Mesothelial cell of epicardium (in vitro differentiated cells): ENCODE data around the gene ASMT. TPM values are rescaled to one million over a fixed set of nuclear protein-coding genes. Genes with fewer than 3 reads are reported as not detected.

Experiments
- DNase-seq, 2 experiments: peaks; one replicate each; pipeline ENCODE4 v3.0.0; 2021; ENCODE audit warnings: low spot score in 2 of 2; ENCODE audit not compliant: unreplicated experiment in 2 of 2
- H3K27ac Mint-ChIP-seq: 2 replicates; pipeline ENCODE4 v1.8.0; 2021; ENCODE audit warnings: mixed read lengths
- H3K27me3 Mint-ChIP-seq: 2 replicates; pipeline ENCODE4 v1.8.0; 2021; ENCODE audit warnings: low read depth, mixed read lengths
- H3K36me3 Mint-ChIP-seq: 2 replicates; pipeline ENCODE4 v1.8.0; 2021; ENCODE audit warnings: mixed read lengths
- H3K4me1 Mint-ChIP-seq: 2 replicates; pipeline ENCODE4 v1.8.0; 2021; ENCODE audit warnings: mixed read lengths
- H3K4me3 Mint-ChIP-seq: 2 replicates; pipeline ENCODE4 v1.8.0; 2021; ENCODE audit warnings: mild to moderate bottlenecking, moderate library complexity, mixed read lengths
- H3K9me3 Mint-ChIP-seq: 2 replicates; pipeline ENCODE4 v1.8.0; 2021; ENCODE audit warnings: mixed read lengths
- CTCF ChIP-seq: fragments of 200-600 bp; sonication (generic); IDR thresholded peaks from one replicate; pipeline ENCODE4 v1.5.0; 2021; ENCODE audit warnings: antibody characterized with exemption; ENCODE audit not compliant: unreplicated experiment
- total RNA-seq: library from RNA; stranded (reverse); gene quantifications from 3 replicates; pipeline ENCODE4 v1.2.1, GENCODE V29; 2021

ASMT gene
- total RNA-seq, 1 donor from 2014 or later = 0.45 TPM

DNA sequence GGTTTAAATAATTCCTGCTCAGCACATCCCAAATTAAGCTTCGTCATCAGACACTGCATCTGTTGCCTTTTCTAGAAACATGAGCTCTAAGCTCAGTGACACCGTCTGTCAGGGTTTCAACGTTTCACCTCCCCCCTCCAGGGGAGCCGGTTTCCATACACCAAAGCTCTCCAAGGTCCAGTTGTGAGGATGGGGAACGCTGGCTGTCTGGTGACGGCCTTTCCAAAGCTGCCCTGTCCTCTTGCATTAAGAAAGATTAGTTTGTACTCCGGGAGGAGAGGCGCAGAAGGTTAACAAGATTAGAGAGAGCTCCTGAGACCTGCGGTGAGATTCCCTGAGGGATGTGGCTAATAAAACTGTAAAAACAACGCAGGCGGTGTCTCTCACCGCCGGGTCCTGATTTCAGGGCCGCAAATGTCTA is 43.2 kb downstream of the ASMT start:
- no peaks in the 10 kb centered on the region for H3K27me3 Mint-ChIP-seq
- DNase-seq = no peak
- peak overlapping the region; percentile 82 for H3K27ac Mint-ChIP-seq
- H3K4me3 Mint-ChIP-seq = peak overlapping the region; percentile 19
- no peaks in the 10 kb centered on the region for H3K9me3 Mint-ChIP-seq
- no peak for TF ChIP-seq CTCF
- peaks cover 14% of the 10 kb centered on the region for H3K4me1 Mint-ChIP-seq
- no peaks in the 10 kb centered on the region for H3K36me3 Mint-ChIP-seq

DNA sequence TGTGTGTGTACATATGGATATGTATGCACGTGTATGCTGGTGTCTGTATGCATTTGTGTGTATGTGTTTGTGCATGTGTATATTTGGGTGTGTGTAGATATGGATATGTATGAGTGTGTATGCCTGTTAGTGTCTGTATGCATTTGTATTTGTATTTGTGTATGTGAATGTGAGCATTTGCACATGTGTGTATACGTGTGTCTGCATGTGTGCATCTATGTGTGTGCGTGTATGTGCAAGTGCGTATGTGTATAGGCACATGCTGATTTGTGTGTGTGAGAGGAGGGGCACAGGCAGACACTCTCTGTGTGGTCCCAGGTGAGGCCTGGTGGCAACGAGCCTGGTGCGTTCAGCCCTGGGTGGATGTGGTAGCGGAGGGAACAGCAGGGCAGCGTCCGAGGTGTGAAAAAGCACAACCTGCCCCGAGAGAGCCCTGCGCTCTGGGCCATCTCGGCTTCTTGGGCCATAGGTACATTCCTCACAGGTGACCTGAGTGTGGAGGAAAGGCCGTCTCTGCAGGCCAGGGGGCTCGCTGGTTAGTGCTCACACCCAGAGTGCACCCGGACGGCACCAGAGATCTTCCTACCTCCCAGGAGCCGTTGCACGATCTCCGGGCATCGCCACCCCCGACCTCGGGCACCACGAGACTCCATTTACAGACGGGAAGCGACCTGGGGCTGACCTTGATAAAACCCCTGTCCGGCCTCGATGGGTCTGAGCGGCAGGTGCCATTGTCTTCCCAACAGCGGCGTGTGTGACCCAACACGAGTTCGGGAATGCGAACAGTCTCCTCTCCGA is 45.0 kb downstream of the ASMT start:
- Mint-ChIP-seq H3K27ac (no peak overlapping the region), H3K4me1 (peaks cover 14% of the 10 kb centered on the region), H3K36me3 (no peaks in the 10 kb centered on the region), H3K4me3 (no peak overlapping the region), H3K27me3 (no peaks in the 10 kb centered on the region), H3K9me3 (no peaks in the 10 kb centered on the region)
- TF ChIP-seq CTCF = no peak
- no peak for DNase-seq

DNA sequence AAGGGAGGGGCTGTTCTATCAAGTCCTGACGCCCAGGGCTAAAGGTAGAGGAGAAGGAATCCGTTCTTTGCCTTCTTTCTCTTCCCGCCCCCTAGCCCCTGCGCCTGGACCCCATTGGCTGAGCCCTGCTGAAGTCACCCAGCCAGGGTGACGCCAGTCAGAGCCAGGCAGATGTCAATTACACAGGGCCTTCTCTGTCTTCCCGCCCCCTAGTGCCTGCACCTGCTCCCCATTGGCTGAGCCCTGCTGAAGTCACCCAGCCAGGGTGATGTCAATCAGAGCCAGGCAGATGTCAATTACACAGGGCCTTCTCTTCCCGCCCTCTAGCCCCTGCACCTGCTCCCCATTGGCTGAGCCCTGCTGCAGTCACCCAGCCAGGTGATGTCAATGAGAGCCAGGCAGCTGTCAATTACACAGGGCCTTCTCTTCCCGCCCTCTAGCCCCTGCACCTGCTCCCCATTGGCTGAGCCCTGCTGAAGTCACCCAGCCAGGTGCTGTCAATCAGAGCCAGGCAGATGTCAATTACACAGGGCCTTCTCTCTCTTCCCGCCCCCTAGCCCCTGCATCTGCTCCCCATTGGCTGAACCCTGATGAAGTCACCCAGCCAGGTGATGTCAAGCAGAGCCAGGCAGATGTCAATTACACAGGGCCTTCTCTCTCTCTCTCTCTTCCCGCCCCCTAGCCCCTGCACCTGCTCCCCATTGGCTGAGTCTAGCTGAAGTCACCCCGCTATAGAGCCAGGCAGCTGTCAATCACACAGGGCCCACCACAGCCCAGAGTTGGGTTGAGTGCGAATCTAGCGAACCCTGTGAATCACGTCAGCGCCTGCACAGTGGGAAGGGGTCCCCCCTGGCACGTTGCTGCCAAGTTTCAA is 46.4 kb downstream of the ASMT start:
- Mint-ChIP-seq H3K36me3 (no peaks in the 10 kb centered on the region), H3K27ac (no peak overlapping the region), H3K9me3 (peaks cover 4% of the 10 kb centered on the region), H3K4me1 (peaks cover 14% of the 10 kb centered on the region), H3K4me3 (no peak overlapping the region), H3K27me3 (no peaks in the 10 kb centered on the region)
- no peak for DNase-seq
- TF ChIP-seq CTCF = no peak

DNA sequence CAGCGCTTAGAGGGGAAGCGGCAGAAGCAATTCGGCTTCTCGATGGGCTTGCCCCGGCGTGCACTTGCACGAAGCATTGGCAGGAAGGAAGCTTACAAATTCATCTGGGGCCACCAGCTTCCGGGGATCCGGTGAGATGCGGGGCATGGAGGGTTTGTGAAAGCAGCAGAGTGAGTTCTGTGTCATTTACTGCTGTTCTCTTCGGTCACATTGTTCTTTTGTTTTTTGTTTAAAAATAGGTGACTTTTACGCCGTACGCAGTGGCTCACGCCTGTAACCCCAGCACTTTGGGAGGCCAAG is 47.0 kb downstream of the ASMT start:
- no peak for TF ChIP-seq CTCF
- Mint-ChIP-seq H3K27me3 (no peaks in the 10 kb centered on the region), H3K4me3 (no peak overlapping the region), H3K36me3 (no peaks in the 10 kb centered on the region), H3K4me1 (peaks cover 14% of the 10 kb centered on the region), H3K9me3 (peaks cover 5% of the 10 kb centered on the region), H3K27ac (no peak overlapping the region)
- no peak for DNase-seq

GRCh38 chrX:1667566-1667965 is 52.7 kb downstream of the ASMT start:
- H3K27ac Mint-ChIP-seq = no peak overlapping the region
- no peak for TF ChIP-seq CTCF
- H3K27me3 Mint-ChIP-seq = no peaks in the 10 kb centered on the region
- H3K36me3 Mint-ChIP-seq = no peaks in the 10 kb centered on the region
- no peak for DNase-seq
- no peak overlapping the region for H3K4me3 Mint-ChIP-seq
- H3K9me3 Mint-ChIP-seq = peaks cover 7% of the 10 kb centered on the region
- no peaks in the 10 kb centered on the region for H3K4me1 Mint-ChIP-seq
